G401 (cell line): ENCODE data around the gene RAB30. TPM values are rescaled to one million over a fixed set of nuclear protein-coding genes. Genes with fewer than 3 reads are reported as not detected.
"Not testable (repeated sequence)": the region's sequence is repeated elsewhere in the genome, so short reads cannot be mapped to it uniquely, and the experiment has no call there.

Experiments
- DNase-seq: peaks from one replicate; pipeline ENCODE4 v3.0.0-alpha.2; 2015; ENCODE audit warnings: low spot score
- in situ Hi-C: cut with HindIII; loops from 2 replicates; pipeline ENCODE4 v1.10.0; 2016; ENCODE audit warnings: low sequenced_read_pairs, mixed read lengths
- total RNA-seq: library from RNA; depleted of rRNA; stranded (reverse); fragments of >200 nt; shearing (Covaris generic); gene quantifications from 2 replicates; pipeline ENCODE4 v1.2.3, GENCODE V29; 2014

The RAB30 gene
- total RNA-seq, 1 experiment from 2014 or later = 3.7 TPM

DNA sequence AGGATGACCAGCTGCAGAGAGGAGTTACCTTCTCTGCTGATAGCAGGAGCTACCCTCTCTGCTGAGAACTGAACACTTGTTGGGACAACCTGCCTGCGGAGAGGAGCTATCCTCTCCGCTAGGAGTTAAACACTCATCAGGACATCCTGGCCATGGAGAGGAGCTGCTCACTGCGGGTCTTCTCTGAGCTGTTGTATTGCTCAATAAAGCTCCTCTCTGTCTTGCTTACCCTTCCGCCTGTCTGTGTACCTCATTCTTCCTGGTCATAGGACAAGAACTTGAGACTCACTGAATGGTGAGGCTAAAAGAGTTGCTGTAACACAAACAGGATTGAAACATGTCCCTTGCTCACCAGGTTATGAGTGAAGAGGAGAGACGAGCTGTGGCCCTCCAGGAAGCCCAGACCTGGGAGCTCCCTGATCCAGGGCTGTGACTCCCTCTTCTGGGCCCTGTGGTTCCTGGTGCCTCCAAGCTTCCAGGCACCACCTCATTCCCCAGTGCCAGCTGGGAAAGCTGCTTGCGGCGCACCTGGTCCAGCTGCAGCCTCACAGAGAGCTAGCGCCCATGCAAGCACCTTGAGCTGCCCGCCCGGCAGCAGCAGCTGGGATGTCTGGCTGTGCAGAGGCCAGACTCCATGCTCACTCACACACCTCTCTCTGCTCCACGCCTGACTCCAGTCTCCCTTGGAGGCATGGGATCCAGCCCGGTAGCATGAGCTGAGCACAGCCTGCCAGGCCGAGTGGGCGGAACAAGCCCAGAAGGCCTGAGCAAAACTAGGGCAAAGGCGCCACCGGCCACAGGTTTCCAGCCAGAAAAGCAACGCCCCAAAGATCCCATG, 50.5 kb downstream of the RAB30 start:
- in situ Hi-C loops = no loop called here
- no peak for DNase-seq

- in situ Hi-C loops = no loop called here
- no peak for DNase-seq
These were observed 51.7 kb downstream of the RAB30 start for GRCh38 chr11:83019888-83020579.

DNA sequence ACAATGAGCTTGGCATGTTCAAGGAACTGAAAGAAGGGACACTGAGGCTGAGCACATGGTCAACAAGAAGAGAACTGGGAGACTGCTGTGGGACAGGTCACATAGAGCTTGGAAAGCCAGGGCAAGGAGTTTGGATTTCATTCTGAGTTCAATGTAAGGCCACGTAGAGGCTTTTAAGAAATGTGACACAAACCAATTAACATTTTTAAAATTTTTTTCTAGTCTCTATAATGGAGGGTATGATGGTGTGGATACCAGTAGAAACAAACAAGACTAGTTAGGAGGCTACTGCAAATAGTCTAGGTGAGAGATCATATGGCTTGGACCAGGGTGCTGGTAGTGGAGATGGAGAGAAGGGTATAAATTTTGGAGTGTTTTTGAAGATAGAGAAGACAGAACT, 56.7 kb downstream of the RAB30 start:
- in situ Hi-C loops = no loop called here
- DNase-seq = no peak

DNA sequence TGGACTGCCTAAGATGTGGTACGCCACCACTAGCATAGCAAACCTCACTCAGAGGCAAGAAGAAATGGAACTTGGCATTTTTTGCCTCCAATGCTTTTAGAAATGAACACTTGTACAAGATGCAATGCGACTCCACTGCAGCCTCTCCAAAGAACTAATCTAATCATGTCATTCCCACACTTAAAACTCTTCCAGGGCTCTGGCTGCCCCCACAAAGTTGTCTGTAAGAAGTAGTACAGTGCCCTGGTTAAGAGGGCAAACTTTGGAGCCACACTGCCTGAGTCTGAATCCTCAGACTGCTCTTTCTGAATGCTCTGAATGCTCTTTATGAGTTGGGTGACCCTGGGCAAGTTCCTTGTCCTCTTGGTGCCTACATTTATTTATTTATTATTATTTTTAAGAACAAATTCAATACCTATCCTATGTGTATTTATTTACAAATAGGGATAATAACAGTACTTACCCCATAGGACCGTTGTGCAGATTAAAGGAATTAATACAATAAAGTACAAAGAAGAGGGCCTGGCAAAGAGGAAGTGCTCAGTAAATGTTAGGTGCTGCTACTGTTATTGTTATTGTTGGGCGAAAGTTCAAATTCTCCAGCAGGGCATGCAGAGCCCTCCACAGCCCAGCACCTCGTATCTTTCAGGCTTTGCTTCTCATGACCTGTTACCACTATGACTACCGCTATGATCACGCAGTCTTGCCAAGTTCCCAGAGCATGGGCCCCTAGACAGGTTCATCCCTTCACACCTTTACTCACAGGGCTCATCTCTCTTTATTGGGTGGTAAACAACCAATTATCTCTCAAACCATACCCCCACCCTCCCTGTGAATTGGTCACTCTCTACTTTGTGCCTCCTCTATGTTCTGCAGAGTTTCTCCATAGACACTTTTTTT, 59.3 kb downstream of the RAB30 start:
- DNase-seq = no peak
- in situ Hi-C loops = no loop called here

DNA sequence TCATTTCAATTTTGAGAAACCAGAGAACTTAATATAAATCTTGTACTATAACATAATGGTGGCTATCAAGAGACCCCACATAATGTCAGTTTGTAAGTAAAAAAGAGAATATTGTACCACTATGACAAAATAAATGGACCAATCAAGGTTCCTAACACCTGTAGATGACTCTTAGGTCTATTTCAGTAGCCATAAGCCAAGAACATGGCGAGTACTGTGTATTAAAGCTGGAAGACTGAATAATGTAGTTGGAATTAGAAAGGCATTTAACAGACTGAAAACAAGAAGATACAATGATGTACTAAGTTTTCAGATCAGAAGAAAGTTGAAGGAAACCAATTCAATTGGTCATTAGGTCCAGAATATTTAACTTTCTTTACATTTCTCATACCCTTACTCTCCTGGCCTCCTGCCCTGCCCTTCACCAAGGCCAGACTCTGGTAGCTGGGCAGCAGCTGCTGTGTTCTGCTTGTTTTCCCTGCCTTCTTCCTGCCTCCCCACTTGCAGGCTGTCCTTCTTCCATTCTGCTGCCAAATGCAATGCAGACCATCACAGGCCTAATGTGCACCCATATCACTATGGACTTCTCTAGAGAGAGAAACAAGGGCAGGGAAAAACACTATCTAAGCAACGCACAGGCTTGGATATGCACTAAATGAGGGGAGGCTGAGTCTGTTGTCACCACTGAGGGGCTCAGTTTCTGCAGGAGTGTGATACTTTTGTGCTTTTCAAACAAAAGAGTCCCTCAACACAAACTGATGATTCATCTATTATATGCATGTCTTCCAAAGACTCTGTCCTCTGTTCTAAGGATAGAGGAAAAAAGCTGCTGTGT, 60.1 kb downstream of the RAB30 start:
- in situ Hi-C loops = no loop called here
- DNase-seq = no peak

GRCh38 chr11:83009999-83010398, 61.7 kb downstream of the RAB30 start:
- in situ Hi-C loops = no loop called here

GRCh38 chr11:83009136-83009535, 62.6 kb downstream of the RAB30 start:
- DNase-seq, in situ Hi-C loops: not testable (repeated sequence)

More at GRCh38 chr11:83009999-83010398, 61.7 kb downstream of the RAB30 start:
- DNase-seq = no peak

DNA sequence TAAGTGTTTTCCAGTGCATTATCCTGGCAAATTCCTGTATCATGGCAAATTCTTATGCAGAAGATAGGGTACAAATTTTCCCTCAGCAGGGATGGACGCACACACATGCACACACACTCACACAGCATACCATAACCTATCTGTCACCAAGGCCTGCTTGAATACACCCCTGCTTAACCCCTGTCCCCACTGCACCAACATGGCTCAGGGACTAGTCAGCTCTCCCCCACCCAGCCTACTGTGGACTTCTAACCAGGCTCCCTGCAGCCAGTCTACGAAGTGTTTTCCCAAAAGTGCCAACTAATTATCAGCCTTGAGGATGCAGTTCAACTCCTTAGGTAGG, 63.1 kb downstream of the RAB30 start:
- in situ Hi-C loops = no loop called here
- no peak for DNase-seq

DNA sequence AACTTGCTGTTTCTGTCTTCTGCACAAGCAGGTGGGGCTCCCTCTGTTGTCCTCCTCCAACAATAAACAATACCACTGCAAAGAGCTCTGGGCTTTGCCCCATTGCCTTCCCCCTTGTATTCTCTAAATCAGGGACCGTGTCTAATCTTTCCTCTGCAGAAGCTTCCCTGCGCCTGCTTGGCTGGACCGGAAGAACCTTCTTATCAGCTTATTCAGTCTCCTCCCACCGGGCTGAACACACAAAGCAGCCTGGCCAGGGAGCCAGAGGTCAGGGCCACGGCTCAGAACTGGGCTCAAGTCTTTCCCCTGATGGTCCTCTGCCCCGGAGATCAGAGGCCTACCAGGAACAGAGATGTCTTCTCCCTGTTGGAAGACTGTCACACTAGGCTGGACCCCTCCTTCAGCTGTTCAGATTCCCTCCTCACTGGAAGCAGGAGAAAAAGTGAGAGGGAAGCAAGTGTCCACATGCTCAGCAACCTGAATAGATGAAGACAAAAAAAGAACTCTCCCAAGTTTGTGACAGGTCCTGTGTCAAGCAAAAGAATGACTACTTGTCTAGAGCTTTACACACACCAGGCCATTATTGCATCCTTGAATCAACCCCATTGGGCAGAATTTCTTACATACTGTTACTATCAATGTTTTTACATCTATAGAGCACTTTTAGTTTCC, 63.7 kb downstream of the RAB30 start:
- peak; percentile 27 for DNase-seq
- in situ Hi-C loops = no loop called here

DNA sequence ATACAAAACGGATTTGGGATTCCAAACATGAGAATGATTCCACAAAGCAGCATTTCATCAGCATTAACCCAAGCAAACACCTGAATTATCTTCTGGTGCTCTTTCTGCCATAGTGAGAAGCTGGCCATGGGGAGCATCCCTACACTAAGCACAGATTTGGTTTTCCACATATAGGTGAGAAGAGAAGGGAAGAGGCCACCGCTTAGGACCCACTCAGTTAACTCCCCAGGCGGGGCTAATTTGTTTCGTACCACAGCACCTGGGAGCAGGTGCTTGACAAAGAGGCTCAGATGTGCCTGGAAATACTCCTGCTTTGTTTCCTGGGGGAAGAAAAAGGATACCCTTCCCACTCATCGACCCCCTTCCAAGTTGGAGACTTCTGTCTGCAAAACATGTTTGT, 64.2 kb downstream of the RAB30 start:
- in situ Hi-C loops = no loop called here
- DNase-seq = no peak

DNA sequence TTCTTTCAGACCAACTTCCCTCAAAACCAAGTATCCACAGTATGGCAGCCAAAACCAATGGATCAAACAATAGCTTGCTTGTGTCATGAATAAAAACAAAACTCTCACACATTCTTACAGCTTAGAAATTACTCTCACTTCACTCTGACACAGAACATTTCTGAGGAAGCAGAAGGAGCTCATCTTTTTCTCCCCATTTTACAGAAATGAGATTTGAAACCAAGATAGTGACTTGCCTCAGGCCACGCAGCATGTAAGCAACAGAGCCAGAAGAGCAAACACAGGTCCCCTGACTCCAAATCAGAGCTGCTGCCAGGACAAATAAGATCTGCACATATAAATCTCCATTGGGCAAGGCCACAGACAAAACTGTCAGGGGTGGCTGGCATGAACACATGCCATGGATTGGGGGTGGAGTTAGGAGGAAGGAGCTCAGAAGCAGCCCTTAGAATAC, 64.8 kb downstream of the RAB30 start:
- no peak for DNase-seq
- in situ Hi-C loops = no loop called here

DNA sequence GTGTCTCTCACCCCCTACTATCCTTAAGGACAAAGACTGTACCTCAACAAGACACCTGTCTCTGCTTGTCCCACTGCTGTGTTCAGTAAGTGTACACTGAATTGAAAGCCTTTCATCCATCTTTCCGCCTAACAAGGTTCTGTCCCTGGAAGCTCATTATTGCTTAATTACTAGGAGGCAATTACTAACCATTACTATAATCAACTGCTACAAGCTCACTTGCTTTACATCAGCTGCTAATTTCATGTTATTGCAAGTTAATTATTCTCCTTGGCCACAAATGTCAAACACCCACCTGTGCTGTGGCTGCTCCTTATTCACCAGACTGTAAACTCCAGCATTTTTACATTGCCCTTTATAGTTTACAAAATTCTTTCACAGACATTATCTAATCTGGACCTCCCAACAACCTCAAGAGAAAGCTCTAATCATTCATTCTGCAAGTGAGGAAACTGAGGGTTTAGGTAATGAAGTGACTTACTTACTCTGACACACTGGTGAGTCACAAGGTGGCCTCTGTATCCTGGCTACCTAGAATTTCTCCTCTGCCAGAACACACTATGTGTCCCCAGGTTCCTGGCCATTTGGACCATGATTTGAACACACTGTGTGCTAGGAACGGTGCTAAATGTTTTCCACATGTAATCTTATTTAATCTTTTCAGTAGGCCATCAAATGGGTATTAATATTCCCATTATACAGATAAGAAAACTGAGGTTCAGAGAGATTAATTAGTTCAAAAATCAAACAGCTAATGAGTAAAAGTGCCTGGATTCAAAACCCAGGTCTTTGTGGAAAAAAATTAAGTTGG, 66.7 kb downstream of the RAB30 start:
- DNase-seq = no peak
- in situ Hi-C loops = no loop called here

DNA sequence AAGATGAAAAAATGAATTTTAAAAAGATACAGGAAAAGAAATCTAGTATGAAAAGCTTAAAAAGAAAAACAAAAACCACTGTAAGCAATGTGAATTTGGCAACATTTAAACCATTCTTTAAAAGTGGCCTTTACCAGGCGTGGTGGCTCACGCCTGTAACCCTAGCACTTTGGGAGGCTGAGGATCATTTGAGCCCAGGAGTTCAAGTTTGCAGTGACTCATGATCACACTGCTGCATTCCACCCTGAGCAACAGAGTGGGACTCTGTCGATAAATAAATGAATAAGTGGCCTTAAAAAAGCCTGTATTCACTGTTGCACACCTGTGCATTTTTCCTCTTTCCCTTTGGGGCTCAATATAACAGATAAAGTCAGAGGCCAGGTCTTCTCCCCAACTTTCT, 69.2 kb downstream of the RAB30 start:
- DNase-seq = no peak
- in situ Hi-C loops = no loop called here

- in situ Hi-C loops = no loop called here
- DNase-seq = no peak
These were observed 69.6 kb downstream of the RAB30 start for GRCh38 chr11:83002053-83002452.

DNA sequence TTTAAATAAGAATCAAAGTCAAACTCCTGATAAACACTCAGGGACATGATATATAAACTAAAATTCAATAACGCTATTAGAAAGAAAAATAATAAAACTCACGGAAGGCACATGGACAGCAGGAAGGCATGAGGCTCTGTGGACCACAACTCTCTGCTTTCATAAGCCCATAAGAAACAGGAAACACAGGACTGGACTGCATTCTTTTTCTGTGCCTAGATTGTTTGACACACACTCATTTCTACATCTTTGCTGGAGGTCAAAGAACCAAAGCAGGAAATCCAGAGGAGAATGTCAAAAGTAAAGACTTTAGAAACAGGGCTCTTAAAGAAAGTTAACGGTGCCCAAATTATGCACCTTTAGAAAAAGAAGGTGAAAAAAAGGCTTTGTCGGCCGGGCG, 71.3 kb downstream of the RAB30 start:
- DNase-seq = no peak
- in situ Hi-C loops = no loop called here

GRCh38 chr11:82999232-82999631, 72.5 kb downstream of the RAB30 start:
- no peak for DNase-seq
- in situ Hi-C loops = no loop called here

DNA sequence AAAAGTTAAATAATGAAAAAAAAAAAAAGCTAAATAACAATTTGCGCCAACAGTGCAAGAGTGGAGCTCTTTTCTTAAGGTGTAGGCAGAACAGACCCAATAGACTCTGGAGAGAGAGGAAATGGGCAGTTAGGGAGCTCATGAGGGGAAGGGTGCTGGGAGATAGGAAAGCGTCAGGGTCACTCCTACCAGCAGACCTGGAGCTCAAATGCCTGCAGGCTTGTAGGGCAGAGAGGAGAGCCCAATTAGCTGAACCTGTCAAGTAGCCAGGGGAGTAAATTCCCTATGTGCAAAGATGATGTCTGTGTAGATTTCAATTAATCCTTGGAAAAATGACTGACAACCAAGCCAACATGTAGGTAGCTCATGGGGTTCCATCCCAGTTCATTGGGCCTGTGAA, 73.0 kb downstream of the RAB30 start:
- DNase-seq = no peak
- in situ Hi-C loops = no loop called here
